Raji (cell line): Measurements from ENCODE around the gene KCNK4.

Experiments
- POLR2A ChIP-seq: IDR thresholded peaks from 2 replicates; pipeline ENCODE4 v1.6.1; 2011; ENCODE audit warnings: low read depth, low read length, control low read depth; ENCODE audit not compliant: insufficient read depth

The KCNK4 gene

GRCh38 chr11:64291262-64291751 is at the start of gene KCNK4:
Gene KCNK4, plus strand, starts transcription at chr11:64291302. Its CDS starts 1,717 bp downstream, at chr11:64293019.
- TF ChIP-seq POLR2A: no peak

- peak; percentile 63 for TF ChIP-seq POLR2A
Measured at GRCh38 chr11:64241491-64242374, 49.4 kb upstream of the KCNK4 start.

- peak; percentile 36; the same call in 1 of the 2 replicates for TF ChIP-seq POLR2A
Measured at GRCh38 chr11:64243236-64243854, 47.8 kb upstream of the KCNK4 start.

- no peak for TF ChIP-seq POLR2A
Measured at GRCh38 chr11:64244107-64244506, 47.0 kb upstream of the KCNK4 start.

- no peak for TF ChIP-seq POLR2A
Measured at GRCh38 chr11:64244966-64245365, 46.1 kb upstream of the KCNK4 start.

GRCh38 chr11:64245401-64245796 is 45.7 kb upstream of the KCNK4 start:
- TF ChIP-seq POLR2A: no peak

GRCh38 chr11:64245797-64246620 is 45.1 kb upstream of the KCNK4 start:
- TF ChIP-seq POLR2A: no peak

GRCh38 chr11:64246871-64247728 is 44.0 kb upstream of the KCNK4 start, which contains the start of gene PPP1R14B:
Gene PPP1R14B, minus strand, starts transcription at chr11:64246943. Its CDS starts 270 bp downstream, at chr11:64246673.
- peak; percentile 65 for TF ChIP-seq POLR2A

- TF ChIP-seq POLR2A: no peak
Measured at GRCh38 chr11:64247729-64248531, 43.2 kb upstream of the KCNK4 start.

- no peak for TF ChIP-seq POLR2A
Measured at GRCh38 chr11:64248578-64248977, 42.5 kb upstream of the KCNK4 start.

- no peak for TF ChIP-seq POLR2A
Measured at GRCh38 chr11:64249038-64249437, 42.1 kb upstream of the KCNK4 start.

GRCh38 chr11:64249563-64250414 is 41.3 kb upstream of the KCNK4 start:
- TF ChIP-seq POLR2A: no peak
